ENCODE measurements around the gene SYNPR.

Gene SYNPR

GRCh38 chr3:63655519-63655918 lies 377.4 kb downstream of the SYNPR start:
- TF ChIP-seq, protein P1, sequence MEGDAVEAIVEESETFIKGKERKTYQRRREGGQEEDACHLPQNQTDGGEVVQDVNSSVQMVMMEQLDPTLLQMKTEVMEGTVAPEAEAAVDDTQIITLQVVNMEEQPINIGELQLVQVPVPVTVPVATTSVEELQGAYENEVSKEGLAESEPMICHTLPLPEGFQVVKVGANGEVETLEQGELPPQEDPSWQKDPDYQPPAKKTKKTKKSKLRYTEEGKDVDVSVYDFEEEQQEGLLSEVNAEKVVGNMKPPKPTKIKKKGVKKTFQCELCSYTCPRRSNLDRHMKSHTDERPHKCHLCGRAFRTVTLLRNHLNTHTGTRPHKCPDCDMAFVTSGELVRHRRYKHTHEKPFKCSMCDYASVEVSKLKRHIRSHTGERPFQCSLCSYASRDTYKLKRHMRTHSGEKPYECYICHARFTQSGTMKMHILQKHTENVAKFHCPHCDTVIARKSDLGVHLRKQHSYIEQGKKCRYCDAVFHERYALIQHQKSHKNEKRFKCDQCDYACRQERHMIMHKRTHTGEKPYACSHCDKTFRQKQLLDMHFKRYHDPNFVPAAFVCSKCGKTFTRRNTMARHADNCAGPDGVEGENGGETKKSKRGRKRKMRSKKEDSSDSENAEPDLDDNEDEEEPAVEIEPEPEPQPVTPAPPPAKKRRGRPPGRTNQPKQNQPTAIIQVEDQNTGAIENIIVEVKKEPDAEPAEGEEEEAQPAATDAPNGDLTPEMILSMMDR (IDR thresholded peaks at IDR 0.05): no peak
- H3K4me3 ChIP-seq (ENCODE audit: low read depth, low read length): no peak overlapping the region
- H3K4me1 ChIP-seq: no peaks in the 10 kb centered on the region
- H3K9ac ChIP-seq: no peak overlapping the region
- no peak overlapping the region for H3K4me2 ChIP-seq (ENCODE audit: low read length)
- no peaks in the 10 kb centered on the region for H3K9me3 ChIP-seq (ENCODE audit: control insufficient read depth, low read length)
- no peaks in the 10 kb centered on the region for H3K79me2 ChIP-seq
- no peaks in the 10 kb centered on the region for H3K36me3 ChIP-seq (ENCODE audit: control insufficient read depth, insufficient read depth, low read length)
- no peak overlapping the region for H3K27ac ChIP-seq
- no peaks in the 10 kb centered on the region for H3K27me3 ChIP-seq (ENCODE audit: control insufficient read depth, insufficient read depth, low read length)
- H2AFZ ChIP-seq: no peak overlapping the region

DNA sequence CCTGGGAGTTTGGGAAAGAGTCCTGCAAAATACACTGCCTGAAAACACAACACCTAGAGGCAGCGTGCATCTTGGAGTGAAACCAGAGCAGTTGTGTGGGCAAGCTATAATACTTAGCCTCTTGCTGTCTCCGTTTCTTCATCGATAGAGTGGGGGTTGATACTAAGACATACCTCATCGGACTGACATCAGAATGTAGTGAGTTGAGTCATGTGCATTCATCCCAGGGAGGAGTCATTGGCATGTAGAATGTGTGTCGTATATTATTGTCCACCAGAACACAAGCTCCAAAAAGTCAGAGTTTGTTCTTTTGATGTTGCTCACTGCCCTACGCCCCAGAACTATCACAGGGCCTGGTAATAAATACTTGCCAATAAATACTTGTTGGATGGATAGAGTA lies 378.7 kb downstream of the SYNPR start:
- H3K4me2 ChIP-seq (ENCODE audit: low read length): no peak overlapping the region

DNA sequence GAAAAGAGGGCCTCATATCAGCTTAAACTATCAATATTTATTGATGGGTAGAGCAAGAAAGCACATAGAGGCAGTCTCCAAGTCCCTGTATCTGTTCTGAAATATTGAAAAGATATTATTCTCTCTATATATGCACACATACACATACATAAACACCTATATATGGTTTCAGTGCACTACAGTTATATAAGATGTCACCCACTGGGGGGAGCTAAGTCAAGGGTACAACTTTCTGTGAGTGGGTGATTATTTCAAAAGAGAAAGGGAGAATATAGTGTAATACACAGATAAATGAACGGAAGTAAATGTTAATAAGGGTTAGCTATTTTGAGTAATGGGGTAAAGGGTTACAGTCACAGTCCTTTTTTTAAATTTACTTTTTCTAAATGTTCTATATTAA lies 383.1 kb downstream of the SYNPR start:
- H3K9ac ChIP-seq: no peak overlapping the region
- H3K79me2 ChIP-seq: no peaks in the 10 kb centered on the region
- TF ChIP-seq, protein P1 (IDR thresholded peaks at IDR 0.05): no peak
- no peak overlapping the region for H3K4me3 ChIP-seq (ENCODE audit: low read depth, low read length)
- no peaks in the 10 kb centered on the region for H3K4me1 ChIP-seq
- H3K36me3 ChIP-seq (ENCODE audit: control insufficient read depth, insufficient read depth, low read length): no peaks in the 10 kb centered on the region
- no peak overlapping the region for H3K27ac ChIP-seq
- no peaks in the 10 kb centered on the region for H3K27me3 ChIP-seq (ENCODE audit: control insufficient read depth, insufficient read depth, low read length)
- no peaks in the 10 kb centered on the region for H3K9me3 ChIP-seq (ENCODE audit: control insufficient read depth, low read length)
- no peak overlapping the region for H2AFZ ChIP-seq
- H3K4me2 ChIP-seq (ENCODE audit: low read length): no peak overlapping the region

More for the DNA sequence above, 378.7 kb downstream of the SYNPR start:
- Histone ChIP-seq H3K4me3 (ENCODE audit: low read depth, low read length) (no peak overlapping the region), H2AFZ (no peak overlapping the region), H3K9me3 (ENCODE audit: control insufficient read depth, low read length) (no peaks in the 10 kb centered on the region), H3K36me3 (ENCODE audit: control insufficient read depth, insufficient read depth, low read length) (no peaks in the 10 kb centered on the region), H3K27ac (no peak overlapping the region), H3K9ac (no peak overlapping the region), H3K79me2 (no peaks in the 10 kb centered on the region), H3K27me3 (ENCODE audit: control insufficient read depth, insufficient read depth, low read length) (no peaks in the 10 kb centered on the region), H3K4me1 (no peaks in the 10 kb centered on the region)
- TF ChIP-seq, protein P1 (IDR thresholded peaks at IDR 0.05): no peak

DNA sequence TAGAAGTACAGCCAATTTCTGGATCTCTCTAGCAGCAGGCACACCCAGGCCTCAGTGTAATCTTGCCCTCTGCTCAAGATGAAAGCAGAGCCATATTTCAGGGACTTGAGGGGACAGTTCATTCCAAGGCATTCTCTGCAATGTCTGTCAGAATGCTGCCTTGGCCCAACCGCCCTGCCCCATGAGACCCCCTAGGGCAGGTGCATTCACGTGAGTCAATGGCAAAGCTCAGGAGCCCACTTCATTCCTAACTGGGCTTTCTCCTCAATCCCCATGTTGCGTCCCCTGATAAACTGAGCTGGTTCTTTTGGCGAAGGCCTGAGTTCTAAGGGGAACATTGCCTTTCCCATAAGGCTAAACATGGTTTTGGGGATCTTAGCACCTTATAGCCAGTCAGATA lies 383.9 kb downstream of the SYNPR start:
- Histone ChIP-seq H3K4me2 (ENCODE audit: low read length) (no peak overlapping the region), H2AFZ (no peak overlapping the region), H3K36me3 (ENCODE audit: control insufficient read depth, insufficient read depth, low read length) (no peaks in the 10 kb centered on the region), H3K27me3 (ENCODE audit: control insufficient read depth, insufficient read depth, low read length) (no peaks in the 10 kb centered on the region), H3K79me2 (no peaks in the 10 kb centered on the region), H3K4me1 (no peaks in the 10 kb centered on the region), H3K27ac (no peak overlapping the region), H3K4me3 (ENCODE audit: low read depth, low read length) (no peak overlapping the region), H3K9me3 (ENCODE audit: control insufficient read depth, low read length) (no peaks in the 10 kb centered on the region), H3K9ac (no peak overlapping the region)
- TF ChIP-seq, protein P1 (IDR thresholded peaks at IDR 0.05): no peak

GRCh38 chr3:63662500-63662899 lies 384.4 kb downstream of the SYNPR start:
- Histone ChIP-seq H3K4me3 (ENCODE audit: low read depth, low read length) (no peak overlapping the region), H2AFZ (no peak overlapping the region), H3K4me2 (ENCODE audit: low read length) (no peak overlapping the region), H3K9me3 (ENCODE audit: control insufficient read depth, low read length) (no peaks in the 10 kb centered on the region), H3K36me3 (ENCODE audit: control insufficient read depth, insufficient read depth, low read length) (no peaks in the 10 kb centered on the region), H3K9ac (no peak overlapping the region), H3K79me2 (no peaks in the 10 kb centered on the region), H3K4me1 (no peaks in the 10 kb centered on the region), H3K27ac (no peak overlapping the region), H3K27me3 (ENCODE audit: control insufficient read depth, insufficient read depth, low read length) (no peaks in the 10 kb centered on the region)
- TF ChIP-seq, protein P1 (IDR thresholded peaks at IDR 0.05): no peak
